GM19193 (cell line): Measurements from ENCODE around the gene CTSG.

ENCODE experiments used
- POLR2A ChIP-seq: IDR thresholded peaks from 4 replicates; pipeline ENCODE4 v1.6.1; 2011; ENCODE audit not compliant: insufficient read depth, insufficient read length; ENCODE audit errors: extremely low read depth

The CTSG gene, protein sequence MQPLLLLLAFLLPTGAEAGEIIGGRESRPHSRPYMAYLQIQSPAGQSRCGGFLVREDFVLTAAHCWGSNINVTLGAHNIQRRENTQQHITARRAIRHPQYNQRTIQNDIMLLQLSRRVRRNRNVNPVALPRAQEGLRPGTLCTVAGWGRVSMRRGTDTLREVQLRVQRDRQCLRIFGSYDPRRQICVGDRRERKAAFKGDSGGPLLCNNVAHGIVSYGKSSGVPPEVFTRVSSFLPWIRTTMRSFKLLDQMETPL

DNA sequence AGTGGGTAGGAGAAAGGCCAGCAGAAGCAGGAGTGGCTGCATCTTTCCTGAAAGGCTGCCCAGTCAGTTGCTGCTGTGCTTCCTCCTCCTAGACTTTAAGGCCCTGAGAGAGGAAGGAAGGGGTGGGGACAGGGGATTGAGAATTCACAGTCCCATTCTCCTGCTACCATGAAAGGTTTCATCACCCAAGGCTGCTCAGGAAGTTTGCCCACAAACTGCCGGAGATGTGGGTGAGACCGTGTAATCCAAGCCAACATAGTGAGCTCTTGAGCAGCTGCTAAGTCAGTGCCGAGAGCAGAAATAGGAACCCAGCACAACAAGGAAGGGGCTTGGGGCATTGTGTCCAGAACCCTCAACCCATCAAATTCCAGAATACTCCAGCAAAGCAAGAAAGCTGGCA is at the start of gene CTSG:
Gene CTSG, minus strand, starts transcription at position 69 of the 400 bp plus-strand sequence. Its CDS starts 27 bp downstream, at position 42.
- TF ChIP-seq POLR2A, result no peak

DNA sequence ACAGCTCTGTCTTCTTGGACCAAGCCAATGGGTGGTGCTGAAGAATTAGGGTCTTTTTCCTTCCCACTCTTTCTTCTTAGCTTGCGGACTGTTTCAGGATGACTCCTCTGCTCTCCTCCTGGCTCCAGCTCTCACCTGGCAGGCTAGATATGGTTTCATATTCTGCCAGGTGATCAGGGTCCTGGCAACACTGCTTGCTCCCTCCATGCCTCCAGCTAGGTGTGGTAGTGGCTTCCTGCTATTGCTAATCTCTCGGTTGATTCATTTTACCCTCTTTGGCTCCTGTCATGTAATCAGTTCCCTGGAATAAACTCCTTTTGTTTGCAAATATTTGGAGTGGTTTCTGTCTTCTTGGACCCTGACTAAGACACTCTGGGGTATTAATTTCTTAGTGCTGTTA is 37.7 kb upstream of the CTSG start:
- no peak for TF ChIP-seq POLR2A

DNA sequence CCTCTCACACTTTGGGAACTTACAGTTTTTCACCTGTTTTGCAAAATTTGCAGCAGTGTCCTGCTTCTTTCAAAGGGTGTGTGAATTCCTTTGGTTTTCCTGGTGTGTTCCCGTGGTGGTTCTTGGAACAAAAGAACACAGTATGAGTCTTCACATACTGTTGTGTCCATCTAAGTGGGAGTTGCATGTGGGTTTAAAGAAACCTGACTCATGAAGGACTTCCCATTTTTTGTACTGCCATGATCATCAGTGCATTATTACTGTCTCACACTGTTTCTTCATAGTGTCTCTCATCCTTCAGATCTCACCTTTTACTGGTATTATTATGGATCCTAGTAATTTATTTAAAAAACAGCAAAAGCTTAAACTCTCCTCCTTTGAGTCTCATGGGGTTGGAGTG is 37.2 kb upstream of the CTSG start:
- TF ChIP-seq POLR2A, result no peak

DNA sequence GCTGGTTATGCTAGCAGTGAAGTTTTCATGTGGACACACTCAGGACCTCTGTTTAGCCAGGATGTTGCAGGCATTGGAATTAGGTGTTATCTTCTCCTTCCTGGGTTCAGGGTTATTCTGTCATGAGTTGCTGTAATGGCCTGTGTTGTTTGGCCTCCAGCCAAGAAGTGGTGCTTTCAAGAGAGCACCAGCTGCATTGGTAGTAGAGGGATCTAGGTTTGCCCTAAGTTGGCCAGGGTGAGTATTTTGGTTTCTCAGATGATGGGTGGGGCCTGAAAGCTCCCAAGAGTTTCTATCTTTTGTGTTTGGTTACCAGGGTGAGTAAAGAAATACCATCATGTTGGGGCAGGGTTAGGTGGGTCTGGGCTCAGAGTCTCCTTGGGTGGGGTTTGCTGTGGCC is 36.1 kb upstream of the CTSG start:
- TF ChIP-seq POLR2A, result no peak

DNA sequence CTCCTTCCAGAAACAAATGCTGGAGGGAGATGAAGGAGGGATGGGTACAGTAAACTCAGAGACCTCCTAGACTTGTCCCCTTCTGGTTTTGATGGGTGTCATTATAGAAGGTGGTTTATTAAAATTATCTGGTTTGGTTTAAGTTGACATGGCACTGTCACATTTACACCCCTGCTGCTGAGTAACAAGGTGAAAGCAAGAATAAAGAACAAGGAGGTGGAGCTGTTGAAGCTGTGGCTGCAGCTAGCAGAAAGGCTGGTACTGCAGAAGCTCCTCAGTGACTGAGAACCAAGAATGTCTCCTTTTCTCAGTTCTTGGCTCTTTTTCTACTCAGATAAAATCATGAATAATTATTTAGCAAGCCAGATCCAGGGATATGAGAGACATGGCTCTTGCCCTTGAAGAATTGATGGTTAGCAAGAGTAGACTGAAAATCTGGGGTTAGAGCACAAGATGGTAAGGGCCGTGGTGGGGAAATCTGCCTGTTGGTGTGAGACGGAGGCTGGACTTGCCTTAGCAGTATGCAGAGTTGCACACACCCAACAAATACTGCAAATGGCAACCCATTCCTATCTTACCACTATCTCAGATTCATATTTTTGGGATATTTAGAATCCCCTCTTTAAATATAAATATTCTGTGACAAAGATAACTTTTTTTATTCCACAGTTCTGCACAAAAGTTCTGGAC is 33.8 kb upstream of the CTSG start, which contains the start of gene GZMH:
Gene GZMH, minus strand, starts transcription at position 31 of the 690 bp plus-strand sequence. CDS start 72 bp downstream, outside the sequence.
- no peak for TF ChIP-seq POLR2A

DNA sequence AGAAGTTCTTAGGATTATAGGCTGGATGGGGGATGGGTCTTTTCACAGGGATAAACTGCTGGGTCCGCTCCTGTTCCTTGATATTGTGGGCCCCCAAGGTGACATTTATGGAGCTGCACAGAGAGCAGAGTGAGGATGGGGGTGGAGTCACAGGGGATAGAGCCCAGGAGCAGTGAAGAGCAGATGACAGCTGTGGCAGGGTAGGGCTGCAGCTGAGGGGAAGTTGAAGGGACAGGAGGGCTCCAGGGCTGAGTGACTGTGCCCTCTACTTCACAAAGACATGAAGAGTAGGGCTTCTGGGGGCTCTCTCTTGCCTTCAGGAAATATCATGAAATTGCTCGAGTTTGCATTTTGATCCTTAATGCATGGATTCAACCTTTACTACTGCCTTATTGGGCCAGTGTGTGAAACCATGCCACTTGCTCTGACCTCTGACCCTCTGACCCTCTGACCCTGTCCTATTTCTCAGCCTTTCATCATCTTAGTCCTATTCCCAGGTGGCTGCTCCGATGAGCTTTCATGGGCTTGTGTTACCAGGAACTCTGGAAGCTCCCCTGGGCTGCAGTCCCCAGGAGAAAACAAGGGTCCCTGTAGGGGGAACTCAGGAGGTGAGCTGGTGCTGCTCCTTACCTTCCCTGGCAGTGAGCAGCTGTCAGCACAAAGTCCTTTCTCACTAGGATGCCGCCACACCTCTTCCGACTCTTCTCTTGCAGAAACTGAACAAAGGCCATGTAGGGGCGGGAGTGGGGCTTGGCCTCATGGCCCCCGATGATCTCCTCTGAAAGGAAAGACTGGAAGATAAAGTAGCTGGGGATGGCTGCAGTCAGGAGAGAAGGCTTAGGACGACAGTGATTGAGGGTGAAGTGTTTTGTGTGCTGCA is 31.8 kb upstream of the CTSG start:
- no peak for TF ChIP-seq POLR2A

DNA sequence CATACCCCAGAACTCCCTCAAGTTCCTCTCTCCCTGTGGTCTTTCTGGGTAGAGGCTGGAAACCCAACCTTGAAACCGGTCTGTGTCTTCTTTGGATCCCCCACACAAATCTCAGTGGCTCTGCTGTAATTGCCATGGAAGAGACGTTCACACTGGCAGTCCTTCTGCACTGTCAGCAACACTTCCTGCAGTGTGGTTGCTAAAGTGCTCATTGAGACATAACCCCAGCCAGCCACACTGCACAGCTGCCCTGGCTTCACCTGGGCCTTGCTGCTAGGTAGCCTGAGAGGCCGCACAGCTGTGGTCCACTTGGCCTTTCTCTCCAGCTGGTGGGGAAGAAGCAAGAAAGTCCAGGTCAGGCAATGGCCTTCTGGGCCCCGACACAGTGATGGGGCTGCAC is 31.0 kb upstream of the CTSG start:
- no peak for TF ChIP-seq POLR2A

DNA sequence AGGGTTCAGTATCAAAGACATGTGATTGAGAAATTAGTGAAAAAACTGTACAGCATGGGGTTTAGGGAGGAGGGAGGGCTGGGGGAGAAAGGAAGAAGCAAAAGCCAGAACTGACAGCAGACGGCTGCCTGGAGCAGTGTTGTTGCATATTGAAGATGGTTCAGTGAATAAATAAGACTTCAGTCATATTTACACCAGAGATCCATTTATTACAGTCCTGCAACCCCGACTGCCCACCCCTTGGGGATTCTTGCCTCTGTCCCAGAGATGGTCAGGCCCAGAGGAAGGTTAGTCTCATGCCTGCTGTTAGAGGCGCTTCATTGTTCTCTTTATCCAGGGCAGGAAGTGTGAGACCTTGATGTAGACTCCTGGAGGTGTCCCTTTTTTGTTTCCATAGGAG is 30.2 kb upstream of the CTSG start:
- TF ChIP-seq POLR2A, result no peak

DNA sequence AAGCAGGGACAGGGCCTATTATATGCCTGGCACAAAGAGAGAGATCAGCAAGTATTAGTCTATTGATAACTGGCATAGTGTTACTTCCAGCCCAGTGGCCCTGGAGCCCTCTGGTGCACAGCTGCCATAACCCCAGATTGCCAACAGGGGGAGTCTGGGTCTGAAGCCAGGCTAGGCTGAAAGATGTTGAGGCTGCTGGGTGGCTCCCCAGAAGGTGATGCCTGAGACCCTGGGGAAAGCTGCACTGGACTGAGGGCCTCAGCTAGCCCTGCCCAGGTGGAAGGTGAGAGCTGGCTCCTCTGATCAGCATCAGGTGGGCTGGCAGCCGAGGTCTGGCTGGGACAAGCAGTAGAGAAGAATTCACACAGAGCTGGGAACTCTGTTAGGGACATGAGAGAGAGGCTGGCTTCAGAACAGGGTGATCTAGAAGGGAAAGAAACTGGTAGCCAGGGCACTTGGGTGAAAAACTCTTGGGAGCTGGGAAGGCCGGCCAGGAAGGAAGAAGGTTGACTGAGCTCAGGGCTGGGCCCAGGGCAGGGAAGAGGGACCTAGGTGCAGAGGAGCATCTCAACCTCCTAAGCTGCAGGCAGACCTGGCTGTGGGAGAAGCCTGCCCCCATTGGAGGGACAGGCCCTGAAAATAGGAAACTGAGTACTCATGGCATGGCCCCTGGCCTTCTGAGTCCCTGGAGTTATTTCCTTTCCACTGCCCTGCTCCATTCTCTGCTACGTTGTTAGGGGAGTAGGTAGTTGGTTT is 29.6 kb upstream of the CTSG start:
- no peak for TF ChIP-seq POLR2A

DNA sequence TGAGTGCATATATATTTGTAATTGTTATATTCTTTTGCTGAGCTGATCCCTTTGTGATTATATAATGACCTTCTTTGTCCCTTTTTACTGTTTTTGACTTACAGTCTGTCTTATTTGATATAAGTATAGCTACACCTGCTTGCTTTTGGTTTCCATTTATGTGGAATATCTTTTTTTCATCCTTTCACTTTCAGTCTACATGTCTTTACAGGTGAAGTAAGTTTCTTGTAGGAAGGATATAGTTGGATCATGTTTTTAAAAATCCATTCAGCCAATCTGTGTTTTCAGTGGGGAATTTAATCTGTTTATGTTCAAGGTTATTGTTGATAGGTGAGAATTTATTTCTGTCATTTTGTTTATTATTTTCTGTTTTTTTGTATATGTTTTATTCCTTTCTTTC is 21.4 kb upstream of the CTSG start:
- TF ChIP-seq POLR2A, result no peak

DNA sequence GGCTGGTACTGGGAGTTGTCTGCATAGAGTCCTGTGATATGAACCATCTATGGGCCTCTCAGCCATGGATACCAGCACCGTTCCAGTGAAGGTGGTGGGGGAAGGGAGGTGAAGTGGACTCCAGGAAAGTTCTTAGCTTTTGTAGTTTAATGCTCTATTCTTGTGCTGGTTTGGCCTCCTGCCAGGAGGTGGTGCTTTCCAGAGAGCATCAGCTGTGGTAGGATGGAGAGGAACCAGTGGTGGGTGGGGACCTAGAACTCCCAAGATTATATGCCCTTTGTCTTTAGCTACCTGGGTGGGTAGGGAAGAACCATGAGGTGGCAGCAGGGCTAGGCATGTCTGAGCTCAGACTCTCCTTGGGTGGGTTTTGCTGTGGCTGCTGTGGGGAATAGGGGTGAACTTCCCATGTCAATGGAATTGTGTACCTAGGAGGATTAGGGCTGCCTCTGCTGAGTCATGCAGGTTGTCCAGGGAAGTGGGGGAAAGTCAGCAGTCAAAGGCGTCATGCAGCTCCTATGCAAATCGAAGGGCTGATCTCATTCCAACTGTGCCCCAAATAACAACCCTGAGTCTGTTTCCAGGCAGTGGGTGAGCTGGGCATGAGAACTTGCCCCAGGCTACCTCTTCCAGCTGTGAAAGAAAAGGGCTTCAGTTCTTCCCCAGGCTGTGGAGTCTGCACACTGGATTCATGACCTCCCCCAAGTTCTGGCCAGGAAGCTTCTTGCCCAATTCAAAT is 19.2 kb upstream of the CTSG start:
- TF ChIP-seq POLR2A, result no peak

DNA sequence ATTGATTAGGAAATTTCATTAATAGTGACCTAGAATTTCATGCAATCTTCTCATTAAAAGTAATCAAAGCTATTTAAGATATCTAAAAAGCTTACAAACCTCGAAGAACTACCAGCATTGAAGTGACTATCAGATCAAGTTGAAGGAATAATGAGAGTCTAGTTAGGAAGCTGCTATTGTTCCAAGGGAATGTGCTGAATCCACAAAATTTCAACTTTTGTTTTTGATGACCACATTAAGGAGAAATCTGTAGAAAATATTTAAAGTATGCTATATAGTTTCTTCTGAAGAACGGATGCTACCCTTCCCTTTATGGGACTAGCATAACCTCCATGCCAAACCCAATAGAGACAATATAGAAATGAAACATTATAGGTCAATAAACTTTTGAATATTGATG is 2.5 kb upstream of the CTSG start:
- no peak for TF ChIP-seq POLR2A

DNA sequence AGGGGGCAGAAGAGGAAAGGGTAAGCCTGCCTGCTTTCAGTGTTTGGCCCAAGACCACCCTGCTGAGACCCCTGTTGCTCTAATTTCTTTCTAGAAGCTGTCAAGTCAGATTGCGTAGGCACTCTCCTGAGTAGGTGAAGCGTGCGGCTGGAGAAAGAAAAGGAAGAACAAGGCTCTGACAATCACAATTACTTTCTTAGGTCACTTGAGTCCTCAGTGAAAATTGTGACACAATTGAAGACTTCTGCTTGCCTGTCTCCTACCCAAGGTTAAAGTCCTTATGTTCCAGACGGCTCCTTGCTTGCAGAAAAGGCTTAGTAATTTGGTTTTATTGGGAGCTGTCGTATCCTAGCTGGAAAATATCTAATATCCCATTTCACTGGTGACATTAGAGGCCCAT is 721 bp upstream of the CTSG start:
- TF ChIP-seq POLR2A, result no peak

DNA sequence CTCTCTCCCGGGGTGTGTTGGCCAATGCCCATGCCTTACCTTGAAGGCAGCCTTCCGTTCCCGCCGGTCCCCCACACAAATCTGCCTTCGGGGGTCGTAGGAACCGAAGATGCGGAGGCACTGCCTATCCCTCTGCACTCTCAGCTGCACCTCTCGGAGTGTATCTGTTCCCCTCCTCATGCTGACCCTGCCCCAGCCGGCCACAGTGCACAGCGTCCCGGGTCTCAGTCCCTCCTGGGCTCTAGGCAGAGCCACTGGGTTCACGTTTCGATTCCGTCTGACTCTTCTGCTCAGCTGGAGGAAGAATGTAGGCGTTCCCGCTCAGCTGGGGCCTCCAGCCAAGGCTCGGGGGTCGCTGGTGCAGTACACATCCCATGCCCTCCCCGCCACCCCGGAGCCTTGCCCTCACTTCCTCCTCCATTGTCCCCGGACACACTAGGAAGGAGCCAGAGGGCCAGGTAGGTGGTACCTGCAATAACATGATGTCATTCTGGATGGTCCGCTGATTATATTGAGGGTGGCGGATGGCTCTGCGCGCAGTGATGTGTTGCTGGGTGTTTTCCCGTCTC is 1.8 kb downstream of the CTSG start:
- TF ChIP-seq POLR2A, result no peak
